ENCODE data around the gene NDUFA12. TPM values are rescaled to one million over a fixed set of nuclear protein-coding genes. Genes with fewer than 3 reads are reported as not detected.
"Not testable (repeated sequence)": the region's sequence is repeated elsewhere in the genome, so short reads cannot be mapped to it uniquely, and the experiment has no call there.

NDUFA12 gene
- polyA plus RNA-seq (ENCODE audit: insufficient read length in 4 of 4): 100 to 1,000 TPM in 2 of 4 donors, 10 to 100 TPM in 2; 79.9 to 126 (median 101) TPM

- peak; percentile 91 to 93 (median 92) for DNase-seq (ENCODE audit: low read depth in 4 of 4, low spot score in 3 of 4)
Measured at GRCh38 chr12:95003213-95003920, at the start of gene NDUFA12. NDUFA12 (minus strand) TSS chr12:95003697; CDS start chr12:95003680, 17 bp downstream.

- DNase-seq (ENCODE audit: low read depth in 4 of 4, low spot score in 3 of 4): no peak
Measured at GRCh38 chr12:95051241-95051640, 47.7 kb upstream of the NDUFA12 start.

DNA sequence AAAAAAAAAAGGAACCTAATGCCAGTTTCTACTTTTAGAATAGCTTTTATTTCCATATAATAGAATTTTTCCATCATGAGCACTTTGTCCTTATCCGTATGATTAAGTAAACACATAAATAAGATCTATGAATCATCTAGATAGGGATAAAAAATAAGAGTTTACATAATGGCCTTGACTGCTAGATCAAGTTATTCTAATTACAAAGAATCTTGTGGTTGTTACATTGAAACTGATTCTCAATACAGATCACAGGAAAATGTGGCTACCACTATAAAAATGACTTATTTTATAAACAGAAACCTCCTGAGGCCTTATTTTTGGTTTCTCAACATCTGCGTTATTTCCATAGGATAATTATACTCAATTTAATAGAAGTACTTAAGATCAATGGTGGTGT, 34.4 kb upstream of the NDUFA12 start:
- no peak for DNase-seq (ENCODE audit: low read depth in 4 of 4, low spot score in 3 of 4)

GRCh38 chr12:95034750-95035149, 31.3 kb upstream of the NDUFA12 start:
- DNase-seq (ENCODE audit: low read depth in 4 of 4, low spot score in 3 of 4): no peak

DNA sequence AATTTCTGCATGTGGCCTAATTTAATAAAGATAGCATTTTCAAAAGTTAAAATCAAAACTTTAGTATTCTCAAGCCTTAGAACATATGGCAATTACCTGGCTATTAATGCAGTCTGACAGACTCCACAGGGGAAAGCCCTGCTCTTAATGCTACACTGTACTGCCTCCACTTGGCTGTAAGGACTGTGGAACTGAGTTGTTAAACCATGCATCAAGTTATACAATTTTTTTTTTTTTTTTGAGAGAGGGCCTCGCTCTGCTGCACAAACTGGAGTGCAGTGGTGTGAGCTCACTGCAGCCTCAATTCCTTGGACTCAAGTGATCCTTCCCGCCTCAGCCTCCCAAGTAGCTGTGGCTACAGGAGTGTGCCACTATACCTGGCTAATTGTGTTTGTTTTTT, 19.0 kb upstream of the NDUFA12 start:
- DNase-seq (ENCODE audit: low read depth in 4 of 4, low spot score in 3 of 4): no peak

DNA sequence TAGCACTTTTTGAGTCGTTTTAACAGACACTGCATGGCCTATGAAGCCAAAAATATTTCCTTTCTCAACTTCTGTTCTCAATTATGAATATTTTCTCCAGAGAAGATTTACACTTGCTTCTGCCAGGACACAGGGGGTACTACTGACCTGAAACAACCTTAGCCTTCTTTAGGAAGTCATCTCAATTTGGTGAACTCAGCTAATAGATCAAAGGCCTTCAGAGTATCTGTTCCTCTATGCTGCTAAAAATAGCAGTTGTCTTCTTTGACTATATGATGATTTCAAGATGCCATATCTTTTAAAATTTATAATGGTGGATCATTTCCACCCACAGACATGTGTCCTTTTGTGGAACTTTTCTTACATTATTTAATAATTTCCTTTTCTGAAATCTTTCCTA, 14.0 kb upstream of the NDUFA12 start:
- DNase-seq (ENCODE audit: low read depth in 4 of 4, low spot score in 3 of 4): no peak

DNA sequence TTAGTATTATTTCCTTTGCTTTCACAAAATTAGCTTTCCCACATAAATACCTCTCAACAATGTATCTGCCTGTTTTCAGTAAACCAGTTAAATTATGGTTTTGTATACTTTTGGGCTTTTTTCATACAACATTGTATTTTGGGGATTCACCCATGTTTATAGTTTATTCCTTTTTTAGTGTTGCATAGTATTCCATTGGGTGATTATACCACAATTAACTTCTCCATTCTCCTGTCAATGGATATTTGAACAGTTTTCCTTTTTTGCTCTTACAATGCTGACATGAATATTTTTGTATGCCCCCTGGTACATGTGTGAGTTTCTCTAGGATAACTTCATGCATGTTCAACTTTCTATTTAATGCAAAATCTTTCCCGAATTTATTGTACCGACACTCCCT, 12.6 kb upstream of the NDUFA12 start:
- no peak for DNase-seq (ENCODE audit: low read depth in 4 of 4, low spot score in 3 of 4)

GRCh38 chr12:95014554-95014953, 11.1 kb upstream of the NDUFA12 start:
- no peak for DNase-seq (ENCODE audit: low read depth in 4 of 4, low spot score in 3 of 4)

DNA sequence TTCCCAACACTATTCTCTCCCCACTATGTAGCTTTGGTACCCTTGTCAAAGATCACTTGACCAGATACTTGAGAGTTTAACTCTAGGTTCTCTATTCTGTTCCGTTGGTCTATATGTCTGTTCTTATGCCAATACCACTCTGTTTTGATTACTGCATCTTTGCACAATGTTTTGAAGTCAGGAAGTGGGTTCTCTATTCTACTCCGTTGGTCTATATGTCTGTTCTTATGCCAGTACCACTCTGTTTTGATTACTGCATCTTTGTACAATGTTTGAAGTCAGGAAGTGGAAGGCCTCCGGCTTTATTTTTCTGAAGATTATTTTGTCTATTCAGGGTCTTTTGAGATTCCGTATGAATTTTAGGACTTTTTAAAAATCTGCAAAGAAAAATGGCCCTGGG, 2.7 kb upstream of the NDUFA12 start:
- DNase-seq (ENCODE audit: low read depth in 4 of 4, low spot score in 3 of 4): no peak

DNA sequence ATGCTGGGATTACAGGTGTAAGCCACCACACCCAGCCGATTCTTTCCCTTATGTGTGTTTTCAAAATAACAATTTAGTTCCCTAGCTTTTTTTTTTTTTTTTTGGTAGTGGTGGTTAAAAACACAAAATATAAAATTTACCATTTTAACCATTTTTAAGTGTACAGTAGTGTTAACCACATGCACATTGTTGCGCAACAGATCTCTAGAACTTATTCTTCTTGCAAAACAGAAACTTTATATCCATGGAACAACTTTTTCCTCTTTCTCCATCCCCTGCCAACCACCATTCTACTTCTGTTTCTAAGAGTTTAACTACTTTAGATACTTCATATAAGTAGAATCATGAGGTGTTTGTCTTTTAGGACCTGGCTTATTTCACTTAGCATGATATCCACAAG, 1.1 kb upstream of the NDUFA12 start:
- no peak for DNase-seq (ENCODE audit: low read depth in 4 of 4, low spot score in 3 of 4)

GRCh38 chr12:95003921-95004272, 400 bp upstream of the NDUFA12 start:
- no peak for DNase-seq (ENCODE audit: low read depth in 4 of 4, low spot score in 3 of 4)

GRCh38 chr12:95002754-95003153, 743 bp downstream of the NDUFA12 start:
- no peak for DNase-seq (ENCODE audit: low read depth in 4 of 4, low spot score in 3 of 4)

DNA sequence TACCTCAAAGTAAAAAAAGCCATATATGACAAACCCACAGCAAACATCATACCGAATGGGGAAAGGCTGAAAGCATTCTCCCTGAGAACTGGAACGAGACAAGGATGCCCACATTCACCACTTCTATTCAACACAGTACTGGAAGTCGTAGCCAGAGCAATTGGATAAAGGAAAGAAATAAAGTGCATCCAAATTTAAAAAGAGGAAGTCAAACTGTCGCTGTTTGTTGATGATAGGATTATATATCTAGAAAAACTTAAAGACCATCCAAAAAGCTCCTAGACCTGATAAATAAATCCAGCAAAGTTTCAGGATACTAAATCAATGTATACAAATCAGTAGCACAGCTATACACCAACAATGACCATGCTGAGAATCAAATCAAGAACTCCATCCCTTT, 5.2 kb downstream of the NDUFA12 start:
- no peak for DNase-seq (ENCODE audit: low read depth in 4 of 4, low spot score in 3 of 4)

DNA sequence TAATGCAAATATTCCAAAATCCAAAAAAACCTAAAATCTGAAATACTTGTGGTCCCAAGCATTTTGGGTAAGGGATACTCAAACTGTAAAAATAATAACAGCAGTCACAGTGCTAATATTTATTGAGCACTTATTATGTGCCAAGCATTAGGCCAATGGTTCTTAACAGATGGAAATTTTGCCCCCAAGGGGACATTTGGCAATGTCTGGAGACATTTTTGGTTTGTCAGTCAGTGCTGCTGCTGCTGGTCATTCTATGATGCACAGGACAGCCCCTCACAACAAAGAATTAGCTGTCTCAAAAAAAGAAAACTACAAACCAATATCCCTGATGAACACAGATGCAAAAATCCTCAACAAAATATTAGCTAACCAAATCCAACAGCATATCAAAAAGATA, 5.8 kb downstream of the NDUFA12 start:
- no peak for DNase-seq (ENCODE audit: low read depth in 4 of 4, low spot score in 3 of 4)

DNA sequence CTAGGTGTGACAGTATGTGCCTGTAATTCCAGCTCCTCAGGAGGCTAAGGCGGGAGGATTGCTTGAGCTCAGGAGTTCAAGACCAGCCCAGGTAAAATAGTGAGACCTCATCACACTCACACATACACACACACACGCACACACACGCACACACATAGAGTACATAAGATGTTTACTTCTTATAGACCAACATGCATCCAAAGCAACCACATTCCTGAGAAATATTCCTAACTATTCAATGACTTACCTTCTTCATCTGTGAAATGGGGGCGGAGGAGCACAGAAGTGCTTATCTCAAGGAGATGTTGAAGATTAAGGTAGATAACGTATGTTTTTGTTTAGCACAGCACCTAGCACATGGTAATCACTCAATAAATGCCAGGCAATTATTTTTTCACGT, 6.4 kb downstream of the NDUFA12 start:
- no peak for DNase-seq (ENCODE audit: low read depth in 4 of 4, low spot score in 3 of 4)

DNA sequence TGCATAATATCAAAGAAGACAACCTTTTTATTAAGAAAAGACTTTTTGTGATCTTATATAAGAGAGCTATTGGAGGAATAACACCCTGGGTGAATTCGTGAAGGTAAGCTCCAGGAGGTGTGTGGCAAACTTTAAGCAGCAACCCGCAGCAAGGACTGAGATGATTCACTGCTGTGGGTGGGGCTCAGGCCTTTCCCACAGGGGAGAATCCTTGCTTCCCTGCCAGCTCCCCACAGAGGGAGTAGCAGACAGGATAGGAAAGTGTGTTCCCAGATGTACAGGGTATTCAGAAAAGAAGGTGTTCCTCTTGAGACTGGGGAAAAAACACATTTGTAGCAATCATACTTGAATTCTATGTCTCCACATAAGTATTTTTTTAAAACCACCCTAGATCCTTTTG, 9.2 kb downstream of the NDUFA12 start:
- no peak for DNase-seq (ENCODE audit: low read depth in 4 of 4, low spot score in 3 of 4)

DNA sequence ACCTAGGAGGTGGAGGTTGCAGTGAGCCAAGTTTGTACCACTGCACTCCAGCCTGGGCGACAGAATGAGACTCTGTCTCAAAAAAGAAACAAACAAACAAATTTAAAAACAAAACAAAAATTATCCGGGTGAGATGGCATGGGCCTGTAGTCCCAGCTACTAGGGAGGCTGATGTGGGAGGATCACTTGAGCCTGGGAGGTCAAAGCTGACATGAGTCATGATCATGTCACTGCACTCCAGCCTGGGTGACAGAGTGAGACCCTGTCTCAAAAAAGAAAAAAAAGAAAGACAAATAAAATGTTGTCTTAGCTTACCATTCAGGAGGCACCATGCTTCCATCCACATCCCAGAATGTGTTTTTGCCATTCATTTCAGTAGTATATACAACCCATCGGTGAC, 9.6 kb downstream of the NDUFA12 start:
- not testable (repeated sequence) for DNase-seq (ENCODE audit: low read depth in 4 of 4, low spot score in 3 of 4)

- no peak for DNase-seq (ENCODE audit: low read depth in 4 of 4, low spot score in 3 of 4)
Measured at GRCh38 chr12:94990222-94990621, 13.3 kb downstream of the NDUFA12 start.

- DNase-seq (ENCODE audit: low read depth in 4 of 4, low spot score in 3 of 4): no peak
Measured at GRCh38 chr12:94988471-94988870, 15.0 kb downstream of the NDUFA12 start.

DNA sequence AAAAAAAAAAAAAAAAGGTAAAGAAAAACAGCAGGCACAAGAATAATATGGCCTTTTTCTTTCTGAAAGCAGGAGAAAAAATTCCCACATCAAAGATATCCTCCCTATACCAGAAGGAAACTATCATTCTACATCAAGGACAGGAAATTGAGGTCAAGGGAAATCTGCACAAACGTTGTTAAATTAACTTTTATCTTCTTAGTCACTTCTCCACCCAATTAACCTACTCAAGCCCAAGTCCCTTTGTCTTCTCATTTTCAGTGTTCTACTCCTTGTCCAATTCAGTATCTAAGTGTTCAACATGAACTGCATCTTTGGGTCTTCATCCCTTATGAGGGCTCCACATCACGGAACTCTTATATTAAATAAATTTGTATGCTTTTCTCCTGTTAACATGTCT, 15.7 kb downstream of the NDUFA12 start:
- DNase-seq (ENCODE audit: low read depth in 4 of 4, low spot score in 3 of 4): no peak

- DNase-seq (ENCODE audit: low read depth in 4 of 4, low spot score in 3 of 4): no peak
Measured at GRCh38 chr12:94987076-94987669, 16.3 kb downstream of the NDUFA12 start.

DNA sequence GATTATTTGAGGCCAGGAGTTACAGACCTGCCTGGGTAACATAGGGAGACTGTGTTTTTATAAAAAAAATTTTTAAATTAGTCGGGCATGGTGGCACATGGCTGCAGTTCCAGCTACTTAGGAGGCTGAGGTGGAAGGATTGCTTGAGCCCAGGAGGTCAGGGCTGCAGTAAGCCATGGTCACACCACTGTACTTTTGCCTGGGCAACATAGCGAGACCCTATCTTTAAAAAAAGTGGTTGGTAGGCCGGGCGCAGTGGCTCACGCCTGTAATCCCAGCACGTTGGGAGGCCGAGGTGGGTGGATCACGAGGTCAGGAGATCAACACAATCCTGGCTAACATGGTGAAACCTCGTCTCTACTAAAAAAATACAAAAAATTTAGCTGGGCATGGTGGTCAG, 18.4 kb downstream of the NDUFA12 start:
- not testable (repeated sequence) for DNase-seq (ENCODE audit: low read depth in 4 of 4, low spot score in 3 of 4)

DNA sequence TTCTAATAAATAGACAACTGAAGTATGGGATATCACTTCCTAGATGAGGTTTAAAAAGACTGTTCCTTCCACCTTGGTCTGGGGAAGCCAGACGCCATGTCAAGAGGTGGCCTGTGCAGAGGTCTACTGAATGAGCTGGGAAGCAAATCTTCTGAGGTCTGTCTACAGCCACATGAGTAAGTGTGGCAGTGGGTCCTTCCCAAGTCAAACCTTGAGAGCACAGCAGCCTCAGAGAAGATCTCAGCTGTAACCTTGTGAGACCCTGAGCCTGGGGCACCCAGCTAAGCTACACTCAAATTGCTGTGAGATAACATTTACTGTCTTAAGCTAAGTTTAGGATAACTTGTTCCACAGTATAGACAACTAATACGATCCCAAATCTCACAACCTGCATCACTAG, 20.2 kb downstream of the NDUFA12 start:
- DNase-seq (ENCODE audit: low read depth in 4 of 4, low spot score in 3 of 4): no peak

Data from left renal pelvis (tissue), 4 donors.